NCI-H2227 treated with DMSO at 0.1 percent for 48 hours (cell line): ENCODE data around the gene PLET1.
"Not testable (repeated sequence)": the region's sequence is repeated elsewhere in the genome, so short reads cannot be mapped to it uniquely, and the experiment has no call there.

Source experiments
- DNase-seq: peaks from one replicate; lab custom pipeline; 2025; lab: John Stamatoyannopoulos, UW

PLET1 gene

DNA sequence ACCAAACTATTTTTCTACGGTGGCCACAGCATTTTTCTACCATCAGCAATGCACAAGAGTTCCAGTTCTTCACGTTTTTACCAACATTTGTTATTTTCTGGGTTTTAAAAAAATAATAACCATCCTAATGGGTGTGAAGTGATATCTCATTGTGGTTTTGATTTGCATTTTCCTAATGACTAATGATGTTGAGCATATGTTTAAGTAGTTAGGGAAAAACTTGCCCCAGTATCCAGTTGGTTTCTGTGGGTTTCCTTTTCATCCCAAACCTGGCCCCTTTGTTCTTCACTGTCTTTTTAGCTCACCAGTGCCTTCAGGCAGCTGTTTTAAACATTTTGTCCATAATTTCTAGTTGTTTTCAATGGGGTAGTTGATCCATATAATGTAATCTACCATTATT, 49.1 kb downstream of the PLET1 start:
- DNase-seq, result no peak

DNA sequence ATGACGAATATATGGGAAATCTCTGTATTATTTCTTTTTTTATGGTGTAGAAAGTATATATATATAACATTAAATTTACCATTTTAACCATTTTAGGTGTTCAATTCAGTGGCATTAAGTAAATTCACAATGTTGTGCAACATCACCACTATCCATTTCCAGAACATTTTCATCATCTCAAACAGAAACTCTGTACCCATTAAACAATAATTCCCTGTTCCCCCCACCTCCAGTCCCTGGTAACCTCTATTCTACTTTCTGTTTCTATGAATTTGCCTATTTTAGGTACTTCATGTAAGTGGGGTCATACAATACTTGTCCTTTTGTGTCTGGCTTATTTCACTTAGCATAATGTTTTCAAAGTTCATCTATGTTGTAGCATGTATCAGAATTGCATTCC, 49.8 kb downstream of the PLET1 start:
- DNase-seq, result no peak

GRCh38 chr11:112206071-112206470, 54.6 kb downstream of the PLET1 start:
- DNase-seq, result no peak

DNA sequence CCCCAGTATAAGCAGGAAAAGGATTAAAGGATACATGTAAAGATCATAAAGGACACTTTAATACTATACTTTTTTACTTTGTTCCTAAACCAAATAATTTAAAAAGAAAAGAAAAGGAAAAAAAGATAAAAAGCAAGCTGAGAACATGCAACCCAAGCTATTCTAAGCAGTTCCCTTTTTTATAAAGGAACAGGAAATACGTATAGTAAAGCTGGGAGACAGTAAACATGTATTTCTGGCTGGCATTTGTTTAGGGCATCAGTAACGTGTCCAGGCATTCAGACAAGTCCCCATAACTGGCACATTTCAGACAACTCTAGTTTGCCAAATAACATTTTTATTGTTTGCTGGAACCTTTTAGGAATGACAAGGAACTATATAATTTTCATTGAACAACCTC, 60.4 kb downstream of the PLET1 start:
- no peak for DNase-seq

- not testable (repeated sequence) for DNase-seq
Observed at GRCh38 chr11:112199101-112199500, 61.6 kb downstream of the PLET1 start.
